ENCODE measurements around the gene GP1BB.

GP1BB gene

GRCh38 chr22:19739911-19740449 is 16.6 kb downstream of the GP1BB start:
- DNase-seq (ENCODE audit: low read depth in 1 of 2, low spot score in 1 of 2), result no peak

- DNase-seq (ENCODE audit: low read depth in 1 of 2, low spot score in 1 of 2), result no peak
Measured at GRCh38 chr22:19740586-19740985, 17.2 kb downstream of the GP1BB start.

GRCh38 chr22:19741053-19741452 is 17.7 kb downstream of the GP1BB start:
- DNase-seq (ENCODE audit: low read depth in 1 of 2, low spot score in 1 of 2), result no peak

DNA sequence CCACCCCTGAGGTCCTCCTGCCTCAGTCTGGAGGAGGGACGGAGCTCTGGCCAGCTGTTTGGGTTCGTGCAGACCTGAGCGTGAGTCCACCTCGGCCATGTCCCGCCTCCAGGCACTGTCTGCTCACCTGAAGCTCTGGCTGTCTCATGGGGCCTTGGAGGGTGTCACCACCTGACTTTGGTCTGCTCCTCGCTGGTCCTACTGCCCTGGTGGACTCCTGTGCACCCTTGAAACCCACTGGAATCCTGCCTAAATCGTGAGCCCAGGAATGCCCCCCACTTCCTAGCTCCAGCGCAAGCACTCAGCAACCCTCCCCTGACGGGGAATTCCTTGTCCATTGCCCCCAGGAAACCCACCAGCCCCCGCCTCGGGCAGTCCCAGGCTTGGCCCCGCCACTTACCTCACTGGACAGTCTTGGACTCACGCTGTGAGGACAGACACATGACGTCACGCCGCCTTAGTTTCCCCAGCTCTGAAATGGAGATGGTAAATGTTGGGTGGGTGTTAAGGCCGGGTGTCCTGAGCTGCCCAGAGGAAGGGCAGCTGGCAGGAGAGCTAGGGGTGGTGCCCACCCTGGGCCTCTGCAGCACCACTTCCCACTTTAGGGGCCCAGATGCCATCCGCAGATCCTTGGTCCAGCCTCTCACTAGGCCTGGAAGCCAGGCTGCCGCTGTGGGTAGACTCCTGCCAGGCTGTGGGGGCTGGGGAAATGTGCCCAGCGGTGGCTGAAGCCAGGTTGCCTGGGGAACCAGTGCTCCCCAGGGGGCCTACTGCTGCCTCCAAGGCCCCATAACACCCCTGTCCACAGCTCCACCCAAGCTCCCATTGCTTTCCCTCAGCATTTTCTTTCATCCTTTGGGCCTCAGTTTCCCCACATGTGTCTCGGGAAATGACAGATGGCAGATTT is 19.1 kb downstream of the GP1BB start:
- DNase-seq (ENCODE audit: low read depth in 1 of 2, low spot score in 1 of 2), result no peak

DNA sequence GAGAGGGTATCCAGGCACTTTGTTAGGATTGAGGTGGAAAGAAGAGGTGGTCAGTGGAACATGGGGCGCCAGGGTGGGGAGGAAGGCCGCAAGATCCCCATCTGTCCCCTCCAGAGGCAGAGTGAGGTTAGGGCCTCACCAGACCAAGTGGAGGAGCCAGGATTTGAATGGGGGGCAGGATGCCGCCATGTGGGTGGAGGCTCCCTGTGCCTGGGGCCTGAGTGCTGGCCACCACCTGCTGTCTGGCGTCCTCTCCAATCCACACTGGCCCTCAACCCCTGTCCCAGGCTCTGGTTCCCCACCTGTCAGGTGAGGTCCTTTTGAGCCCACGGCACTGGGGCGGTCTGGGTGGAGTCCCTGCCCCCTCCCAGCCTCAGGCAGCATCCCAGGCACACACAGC is 19.7 kb downstream of the GP1BB start:
- DNase-seq (ENCODE audit: low read depth in 1 of 2, low spot score in 1 of 2), result no peak

DNA sequence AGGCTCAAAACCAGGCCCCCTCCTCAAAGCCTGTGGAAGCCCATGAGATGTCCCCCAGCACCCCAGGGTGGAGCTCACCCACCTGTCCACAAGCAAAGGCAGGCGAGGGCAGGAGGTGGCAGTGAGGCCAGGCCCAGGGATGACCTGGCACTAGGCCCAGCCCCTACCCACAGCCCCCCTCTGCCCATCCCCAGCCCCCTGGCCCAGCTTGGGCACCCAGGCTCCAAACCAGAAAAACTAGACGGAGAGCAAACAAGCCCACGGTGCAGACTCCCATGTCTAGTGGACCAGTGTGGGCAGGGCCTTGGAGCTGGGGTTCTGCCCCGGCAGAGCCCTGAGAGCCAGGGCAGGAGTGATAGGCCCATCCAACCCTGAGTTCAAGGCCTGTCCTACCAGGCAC is 20.3 kb downstream of the GP1BB start:
- no peak for DNase-seq (ENCODE audit: low read depth in 1 of 2, low spot score in 1 of 2)

- DNase-seq (ENCODE audit: low read depth in 1 of 2, low spot score in 1 of 2), result no peak
Measured at GRCh38 chr22:19744350-19745006, 21.1 kb downstream of the GP1BB start.

GRCh38 chr22:19745155-19746101 is 22.1 kb downstream of the GP1BB start:
- no peak for DNase-seq (ENCODE audit: low read depth in 1 of 2, low spot score in 1 of 2)

GRCh38 chr22:19746726-19747125 is 23.4 kb downstream of the GP1BB start:
- DNase-seq (ENCODE audit: low read depth in 1 of 2, low spot score in 1 of 2), result no peak

DNA sequence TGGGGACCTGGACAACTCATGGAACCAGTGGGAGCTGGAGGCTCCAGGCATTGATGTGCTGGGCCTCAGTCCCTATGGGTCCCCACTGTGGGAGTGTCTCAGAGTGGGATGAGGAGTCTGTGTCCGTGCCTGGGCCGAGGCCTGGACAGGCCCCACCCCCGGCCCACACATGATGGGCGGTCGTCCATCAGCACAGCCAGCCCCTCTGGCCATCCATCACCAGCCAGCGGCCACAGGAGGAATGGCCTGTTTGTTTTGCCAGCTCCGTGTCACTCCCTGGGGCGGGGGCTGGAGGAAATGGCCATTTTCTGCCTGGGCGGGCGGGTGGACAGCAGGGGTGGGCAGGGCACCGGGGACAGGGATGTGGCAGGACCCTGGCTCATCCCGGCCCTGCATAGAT is 24.2 kb downstream of the GP1BB start:
- DNase-seq (ENCODE audit: low read depth in 1 of 2, low spot score in 1 of 2), result no peak

DNA sequence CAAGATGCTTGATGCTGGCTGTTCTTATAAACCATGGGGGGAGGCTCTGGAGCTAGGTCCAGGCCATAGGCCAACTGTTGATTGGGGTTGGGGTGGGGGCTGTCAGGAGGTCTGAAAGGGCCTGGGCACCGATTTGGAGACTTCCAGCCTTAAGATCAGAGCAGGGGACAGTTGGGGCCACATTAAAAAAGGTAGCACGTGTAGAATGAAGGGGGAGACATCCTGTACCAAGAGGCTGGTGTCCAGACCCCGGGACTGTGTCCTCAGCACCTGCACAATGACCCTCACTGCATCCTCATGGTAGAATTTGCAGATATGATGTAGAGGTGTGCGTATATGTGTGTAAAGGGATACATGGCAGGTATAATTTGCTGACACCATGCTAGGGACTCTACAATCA is 24.8 kb downstream of the GP1BB start:
- DNase-seq (ENCODE audit: low read depth in 1 of 2, low spot score in 1 of 2), result no peak

DNA sequence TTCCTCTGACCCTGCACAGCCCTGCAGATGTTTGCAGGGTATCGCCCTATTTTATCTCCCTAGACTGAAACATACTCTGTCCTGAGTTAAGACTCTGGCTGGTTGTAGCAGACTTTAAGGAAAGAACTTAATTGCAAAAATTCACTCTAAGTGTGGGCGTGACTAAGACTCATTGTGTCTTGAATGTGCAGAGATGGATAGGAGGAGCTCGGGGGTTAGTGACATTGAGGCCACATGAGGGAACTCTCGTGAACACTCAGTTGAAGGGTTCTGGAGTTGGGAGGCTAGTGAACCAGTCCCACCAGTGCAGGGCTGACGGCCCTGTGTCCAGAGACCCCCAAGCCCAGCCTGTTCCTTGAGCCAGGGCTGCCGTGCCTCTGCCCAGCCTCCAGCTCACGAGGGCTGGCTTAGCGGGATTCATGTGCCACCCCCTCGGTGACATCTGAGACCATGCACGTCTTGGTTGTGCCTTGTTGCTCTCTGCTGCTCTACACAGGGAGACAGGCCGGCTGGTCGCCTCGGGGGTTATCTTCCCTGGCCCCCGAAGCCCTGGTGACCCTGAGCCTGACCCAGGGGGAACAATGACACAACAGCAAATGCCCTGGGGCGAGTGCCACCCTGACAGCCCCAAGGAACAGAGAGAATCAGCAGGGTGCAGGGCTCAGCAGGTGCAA is 25.8 kb downstream of the GP1BB start:
- no peak for DNase-seq (ENCODE audit: low read depth in 1 of 2, low spot score in 1 of 2)

DNA sequence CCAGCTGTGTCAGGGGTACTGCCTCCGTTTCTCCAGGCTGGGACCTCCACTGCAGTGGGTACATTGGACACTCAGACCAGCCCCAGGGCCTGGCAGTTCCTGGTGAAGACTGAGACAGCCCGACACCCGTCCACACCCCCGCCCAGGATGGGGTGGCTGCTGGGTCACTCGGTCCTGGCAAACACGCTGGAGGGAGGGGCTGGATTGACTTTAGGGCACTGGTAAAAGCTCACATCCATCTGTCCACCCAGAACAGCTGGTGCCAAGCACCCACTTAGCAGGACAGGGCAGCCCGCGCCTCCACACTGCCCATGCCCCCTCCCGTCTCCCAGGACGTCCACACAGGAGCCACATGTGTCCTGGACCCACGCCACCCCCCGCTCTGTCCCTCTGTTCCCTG is 26.5 kb downstream of the GP1BB start:
- no peak for DNase-seq (ENCODE audit: low read depth in 1 of 2, low spot score in 1 of 2)

GRCh38 chr22:19750507-19751490 is 27.5 kb downstream of the GP1BB start:
- DNase-seq (ENCODE audit: low read depth in 1 of 2, low spot score in 1 of 2), result no peak

DNA sequence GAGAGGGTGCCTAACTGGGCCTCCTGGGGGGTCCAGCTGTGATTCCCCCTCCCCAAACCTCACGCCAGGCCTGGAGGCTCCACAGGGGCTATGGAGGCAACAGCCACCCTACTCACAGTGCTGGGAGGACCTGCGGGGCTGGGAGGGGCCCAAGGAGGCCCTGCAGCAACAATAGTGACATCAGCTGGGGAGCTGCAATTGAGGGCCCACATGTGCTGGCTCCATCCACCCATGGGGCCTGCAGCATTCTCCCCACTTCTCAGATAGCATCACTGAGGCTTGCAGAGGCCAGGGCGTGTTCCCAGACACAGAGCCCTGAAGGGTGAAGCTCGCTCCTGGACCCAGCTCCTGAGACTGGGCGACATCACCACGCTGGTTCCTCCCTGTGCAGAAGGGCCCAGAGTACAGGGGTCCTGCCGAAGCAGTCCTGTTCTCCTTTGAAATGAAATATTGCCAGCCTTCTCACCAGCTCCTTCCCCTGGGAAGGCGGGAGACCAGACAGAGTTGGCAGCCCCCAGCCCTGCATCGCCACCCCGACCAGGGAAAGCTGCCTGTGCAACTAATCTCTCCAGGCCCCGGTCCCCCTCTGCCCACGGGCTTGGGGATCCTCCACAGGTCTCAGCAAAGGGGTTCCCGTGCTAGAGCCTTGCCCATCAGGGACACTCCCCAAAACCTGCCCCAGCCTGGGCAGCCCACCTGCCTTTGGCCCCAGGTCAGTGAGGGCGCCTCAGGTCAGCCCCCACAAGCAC is 28.3 kb downstream of the GP1BB start:
- no peak for DNase-seq (ENCODE audit: low read depth in 1 of 2, low spot score in 1 of 2)

DNA sequence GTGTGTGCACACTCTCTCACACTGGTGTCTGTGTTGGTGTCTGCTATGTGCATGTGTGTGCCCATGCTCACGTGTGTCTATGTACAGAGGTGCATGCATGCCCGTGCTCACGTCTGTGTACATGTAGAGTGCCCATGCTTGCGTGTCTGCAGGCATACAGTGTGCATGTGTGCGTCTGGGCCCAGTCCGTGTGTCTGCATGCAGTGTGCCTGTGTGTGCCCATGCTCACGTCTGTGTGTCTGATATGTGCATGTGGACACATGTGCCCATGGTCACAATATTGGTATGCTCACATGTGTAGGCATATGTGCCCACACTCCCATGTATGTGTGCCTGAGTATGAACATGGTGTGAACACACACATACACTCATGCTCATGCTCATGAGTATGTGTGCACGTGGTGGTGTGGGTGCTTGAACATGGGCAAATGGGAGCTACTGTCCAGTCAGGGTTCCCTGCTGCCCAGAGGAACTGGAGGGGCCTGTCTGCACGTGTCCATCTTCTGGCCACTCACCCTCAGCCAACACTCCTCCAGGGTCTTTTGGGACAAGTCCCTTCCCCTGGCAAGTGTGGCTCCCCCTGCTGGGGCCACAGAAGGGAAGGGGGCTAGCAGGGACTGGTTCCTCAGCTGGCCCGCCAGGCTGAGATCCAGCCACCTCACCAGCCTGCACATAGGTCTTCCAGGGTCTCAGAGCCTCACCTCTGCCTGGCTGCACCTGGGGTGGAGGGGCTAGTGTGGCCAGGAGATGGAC is 29.9 kb downstream of the GP1BB start:
- no peak for DNase-seq (ENCODE audit: low read depth in 1 of 2, low spot score in 1 of 2)

GRCh38 chr22:19753996-19754700 is 30.8 kb downstream of the GP1BB start:
- DNase-seq (ENCODE audit: low read depth in 1 of 2, low spot score in 1 of 2), result no peak

All from activated CD4-positive, alpha-beta T cell treated with anti-CD3 and anti-CD28 coated beads, Interleukin-2, amount 50 U/mL, for 24 hours (primary cell).